SIG-M5 (cell line): ENCODE measurements around the gene TBXT.
"Not testable (repeated sequence)": the region's sequence is repeated elsewhere in the genome, so short reads cannot be mapped to it uniquely, and the experiment has no call there.

Experiments
- DNase-seq: peaks from one replicate; lab custom pipeline; 2025; lab: John Stamatoyannopoulos, UW

TBXT gene

GRCh38 chr6:166167801-166168615, at the start of gene TBXT:
TBXT (minus strand) TSS chr6:166167851; CDS start chr6:166167591, 260 bp downstream.
- no peak for DNase-seq

- DNase-seq = no peak
Observed at GRCh38 chr6:166207284-166207561, 39.6 kb upstream of the TBXT start.

- no peak for DNase-seq
Observed at GRCh38 chr6:166206510-166207283, 39.0 kb upstream of the TBXT start.

GRCh38 chr6:166206066-166206465, 38.4 kb upstream of the TBXT start:
- no peak for DNase-seq

- no peak for DNase-seq
Observed at GRCh38 chr6:166204852-166205650, 37.4 kb upstream of the TBXT start.

- DNase-seq = no peak
Observed at GRCh38 chr6:166203641-166204222, 36.1 kb upstream of the TBXT start.

GRCh38 chr6:166203003-166203640, 35.5 kb upstream of the TBXT start:
- no peak for DNase-seq

GRCh38 chr6:166202321-166202733, 34.7 kb upstream of the TBXT start:
- no peak for DNase-seq

- DNase-seq = no peak
Observed at GRCh38 chr6:166201878-166202277, 34.2 kb upstream of the TBXT start.

- no peak for DNase-seq
Observed at GRCh38 chr6:166197361-166197760, 29.7 kb upstream of the TBXT start.

GRCh38 chr6:166195860-166196238, 28.2 kb upstream of the TBXT start:
- no peak for DNase-seq

- DNase-seq = no peak
Observed at GRCh38 chr6:166194914-166195859, 27.5 kb upstream of the TBXT start.

- no peak for DNase-seq
Observed at GRCh38 chr6:166192557-166192956, 24.9 kb upstream of the TBXT start.

GRCh38 chr6:166192136-166192535, 24.5 kb upstream of the TBXT start:
- no peak for DNase-seq

GRCh38 chr6:166179704-166180103, 12.1 kb upstream of the TBXT start:
- no peak for DNase-seq

GRCh38 chr6:166176106-166176505, 8.5 kb upstream of the TBXT start:
- DNase-seq = no peak

GRCh38 chr6:166175093-166175492, 7.4 kb upstream of the TBXT start:
- not testable (repeated sequence) for DNase-seq

- DNase-seq = no peak
Observed at GRCh38 chr6:166174031-166174430, 6.4 kb upstream of the TBXT start.

GRCh38 chr6:166173281-166173951, 5.8 kb upstream of the TBXT start:
- no peak for DNase-seq

GRCh38 chr6:166172546-166172945, 4.9 kb upstream of the TBXT start:
- no peak for DNase-seq
